Panc1 (cell line): ENCODE results near the gene CDC37. TPM values are rescaled to one million over a fixed set of nuclear protein-coding genes. Genes with fewer than 3 reads are reported as not detected.
A peak's percentile ranks its signal among the peaks of the same experiment; 100 is the strongest.

Experiments used
- ATAC-seq: fragments of 200-7000 bp; cut with Tn5 transposase; 2 replicates; pipeline ENCODE4 v1.9.1; 2020; ENCODE audit warnings: mild to moderate bottlenecking, moderate library complexity
- BruUV-seq: library from RNA; stranded (reverse); fragments of 400-500 nt; replicated peaks from 2 replicates; lab custom pipeline; 2021; lab: Mats Ljungman, UMichigan
- CTCF ChIA-PET: fragments of 300-600 bp; sonication (Branson Sonifier 250); formaldehyde crosslinking; loops from one replicate; lab custom pipeline; 2022; ENCODE audit warnings: antibody characterized with exemption; lab: Charles Lee
- POLR2A ChIA-PET: fragments of 300-600 bp; sonication (Branson Sonifier 250); formaldehyde crosslinking; loops from one replicate; lab custom pipeline; 2022; ENCODE audit warnings: antibody characterized with exemption; lab: Charles Lee
- DNase-seq: peaks from one replicate; pipeline ENCODE4 v3.0.0-alpha.2; 2010; ENCODE audit warnings: low read depth, low spot score
- H3K27ac ChIP-seq: 2 replicates; pipeline ENCODE4 v1.5.1; 2011; ENCODE audit warnings: mild to moderate bottlenecking, low read length, inconsistent platforms
- H3K27me3 ChIP-seq: fragments of 200-500 bp; sonication (Bioruptor generic); 2 replicates; pipeline ENCODE4 v1.6.0; 2014; ENCODE audit warnings: low read length, inconsistent platforms; ENCODE audit not compliant: control insufficient read depth, insufficient read depth
- H3K36me3 ChIP-seq: fragments of 200-500 bp; sonication (Bioruptor generic); 2 replicates; pipeline ENCODE4 v1.5.1; 2014; ENCODE audit warnings: inconsistent platforms, mild to moderate bottlenecking, low read length, moderate library complexity; ENCODE audit not compliant: control insufficient read depth, insufficient read depth
- H3K4me1 ChIP-seq: 2 replicates; pipeline ENCODE4 v1.5.1; 2011; ENCODE audit warnings: inconsistent platforms, mild to moderate bottlenecking, low read length, moderate library complexity; ENCODE audit not compliant: control insufficient read depth, insufficient read depth
- H3K4me3 ChIP-seq, 2 experiments: 2 replicates each; pipeline ENCODE4 v1.5.1; 2011 to 2012; ENCODE audit warnings: low read depth in 2 of 2, low read length in 2 of 2, mild to moderate bottlenecking in 2 of 2, inconsistent platforms in 1 of 2, moderate library complexity in 1 of 2
- H3K9me3 ChIP-seq: fragments of 200-500 bp; sonication (Bioruptor generic); 2 replicates; pipeline ENCODE4 v1.5.1; 2014; ENCODE audit warnings: low read depth, mild to moderate bottlenecking, inconsistent platforms, low read length, moderate library complexity; ENCODE audit not compliant: control insufficient read depth, insufficient read depth
- CTCF ChIP-seq: fragments of 450-650 bp; IDR thresholded peaks from 2 replicates; pipeline ENCODE4 v1.5.1; 2017; ENCODE audit warnings: mild to moderate bottlenecking
- REST ChIP-seq, 2 experiments: IDR thresholded peaks; 2 replicates each; pipeline ENCODE4 v1.6.1; 2011 to 2012; ENCODE audit warnings: low read depth in 2 of 2, control low read depth in 1 of 2, low read length in 1 of 2, mild to moderate bottlenecking in 1 of 2, moderate library complexity in 1 of 2; ENCODE audit not compliant: insufficient read depth in 1 of 2
- SIN3A ChIP-seq: IDR thresholded peaks from 2 replicates; pipeline ENCODE4 v1.6.1; 2012; ENCODE audit warnings: low read depth, mild to moderate bottlenecking, low read length, moderate library complexity, borderline replicate concordance; ENCODE audit not compliant: insufficient read depth
- TCF7L2 ChIP-seq: IDR thresholded peaks from 2 replicates; pipeline ENCODE4 v1.6.1; 2011; ENCODE audit warnings: mild to moderate bottlenecking, low read depth, low read length, inconsistent platforms
- in situ Hi-C: cut with HindIII; loops from 2 replicates; pipeline ENCODE4 v1.10.0; 2016; ENCODE audit warnings: low sequenced_read_pairs, low pct_unique_long_range_greater_than_20kb
- intact Hi-C: fragments of 100-400 bp; cut with micrococcal nuclease; formaldehyde crosslinking; loops from one replicate; pipeline ENCODE4 v1.10.0; 2022; ENCODE audit not compliant: unreplicated experiment
- total RNA-seq: library from RNA; stranded (reverse); gene quantifications from one replicate; pipeline ENCODE4 v1.2.1, GENCODE V29; 2021; ENCODE audit not compliant: unreplicated experiment

Gene CDC37
- total RNA-seq, 1 experiment from 2014 or later = 162 TPM

- intact Hi-C loops = no loop called here
Observed at GRCh38 chr19:10433131-10433536, 29.8 kb upstream of the CDC37 start.

GRCh38 chr19:10432736-10433130, 29.4 kb upstream of the CDC37 start:
- DNase-seq = no peak
- H3K9me3 ChIP-seq = no peaks in the 10 kb centered on the region
- no peaks in the 10 kb centered on the region for H3K27me3 ChIP-seq
- TF ChIP-seq REST (IDR thresholded peaks at IDR 0.05; ENCODE audit: insufficient read depth in 1 of 2, low read depth in 2 of 2, low read length in 1 of 2) = no peak
- CTCF ChIA-PET = no interaction called here
- in situ Hi-C loops = no loop called here
- POLR2A ChIA-PET = no interaction called here
- no peak for ATAC-seq
- BruUV-seq = no TSS peak
- peak overlapping the region; percentile 32 to 49; a peak in 3 of 4 replicates for H3K4me3 ChIP-seq
- intact Hi-C loops = no loop called here
- H3K4me1 ChIP-seq = peaks cover 17% of the 10 kb centered on the region
- peak overlapping the region; percentile 57 for H3K27ac ChIP-seq
- H3K36me3 ChIP-seq = no peaks in the 10 kb centered on the region

More at GRCh38 chr19:10433131-10433536, 29.8 kb upstream of the CDC37 start:
- DNase-seq = no peak
- no TSS peak for BruUV-seq
- ChIA-PET CTCF (no interaction called here), POLR2A (no interaction called here)
- no peaks in the 10 kb centered on the region for H3K9me3 ChIP-seq
- no peaks in the 10 kb centered on the region for H3K36me3 ChIP-seq
- no peak for ATAC-seq
- in situ Hi-C loops = no loop called here
- H3K4me1 ChIP-seq = peaks cover 17% of the 10 kb centered on the region
- peak overlapping the region; percentile 57 for H3K27ac ChIP-seq
- TF ChIP-seq TCF7L2 = no peak
- peak overlapping the region in 1 of 2 experiments; percentile 32; a peak in 1 of 4 replicates for H3K4me3 ChIP-seq
- H3K27me3 ChIP-seq = no peaks in the 10 kb centered on the region

- TF ChIP-seq CTCF (no peak), TCF7L2 (no peak), SIN3A (no peak)
- in situ Hi-C loops = no loop called here
- Histone ChIP-seq H3K36me3 (no peaks in the 10 kb centered on the region), H3K9me3 (no peaks in the 10 kb centered on the region), H3K4me1 (peaks cover 17% of the 10 kb centered on the region), H3K27me3 (no peaks in the 10 kb centered on the region), H3K4me3 (peak overlapping the region; percentile 49 to 65), H3K27ac (peak overlapping the region; percentile 75)
- no TSS peak for BruUV-seq
- intact Hi-C loops = no loop called here
- ChIA-PET POLR2A (no interaction called here), CTCF (interaction anchor here (0.6 kb wide), 2 partner anchors 14 to 75 kb away, joined by 4 to 11 read pairs; no protein-coding TSS in a partner anchor)
- peak; percentile 74 for ATAC-seq
- no peak for DNase-seq
Observed at GRCh38 chr19:10431943-10432735, 28.8 kb upstream of the CDC37 start.
